HG03060 (cell line): Measurements from ENCODE around the gene CHMP2A.

Experiments used
- ATAC-seq: cut with Tn5 transposase; IDR thresholded peaks from one replicate; pipeline ENCODE4 v1.9.1; 2021; ENCODE audit warnings: low read depth, moderate number of reproducible peaks; ENCODE audit not compliant: unreplicated experiment

The CHMP2A gene

DNA sequence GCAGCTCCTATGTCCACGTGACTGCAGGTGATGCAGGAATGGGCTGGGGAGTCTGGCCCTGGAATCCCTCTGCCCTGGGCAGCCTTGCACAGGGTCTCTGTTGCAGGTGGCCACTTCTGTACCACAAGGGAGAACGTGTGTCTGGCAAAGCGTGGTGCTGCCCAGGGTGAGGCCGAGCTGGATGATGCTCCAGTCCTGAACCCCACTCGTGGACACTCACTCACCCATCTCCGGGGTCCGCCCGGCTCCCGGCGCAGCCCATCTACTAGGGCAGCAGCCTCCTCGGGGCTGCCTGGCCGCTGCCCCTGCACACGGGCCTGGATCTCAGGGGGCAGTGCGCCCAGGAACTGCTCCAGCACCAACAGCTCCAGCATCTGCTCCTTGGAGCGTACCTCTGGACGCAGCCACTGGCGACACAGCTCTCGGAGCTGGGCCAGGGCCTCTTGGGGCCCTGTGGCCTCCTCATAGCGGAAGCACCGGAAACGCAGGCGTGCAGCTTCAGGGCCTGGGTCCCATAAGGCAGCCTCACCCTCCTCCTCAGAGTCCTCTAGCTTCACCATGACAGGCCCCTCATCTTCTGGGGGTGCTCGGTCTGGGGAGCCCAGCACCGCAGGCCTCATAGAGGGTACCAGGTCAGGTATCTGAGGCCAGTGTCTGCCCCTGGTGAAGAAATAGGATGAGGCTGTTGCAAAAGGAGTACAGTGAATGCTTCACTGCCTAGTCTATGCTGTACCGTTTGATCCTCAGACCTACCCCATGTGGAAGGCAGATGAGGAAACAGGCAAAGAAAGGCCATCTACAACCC, 16.1 kb upstream of the CHMP2A start:
- ATAC-seq, result no peak

DNA sequence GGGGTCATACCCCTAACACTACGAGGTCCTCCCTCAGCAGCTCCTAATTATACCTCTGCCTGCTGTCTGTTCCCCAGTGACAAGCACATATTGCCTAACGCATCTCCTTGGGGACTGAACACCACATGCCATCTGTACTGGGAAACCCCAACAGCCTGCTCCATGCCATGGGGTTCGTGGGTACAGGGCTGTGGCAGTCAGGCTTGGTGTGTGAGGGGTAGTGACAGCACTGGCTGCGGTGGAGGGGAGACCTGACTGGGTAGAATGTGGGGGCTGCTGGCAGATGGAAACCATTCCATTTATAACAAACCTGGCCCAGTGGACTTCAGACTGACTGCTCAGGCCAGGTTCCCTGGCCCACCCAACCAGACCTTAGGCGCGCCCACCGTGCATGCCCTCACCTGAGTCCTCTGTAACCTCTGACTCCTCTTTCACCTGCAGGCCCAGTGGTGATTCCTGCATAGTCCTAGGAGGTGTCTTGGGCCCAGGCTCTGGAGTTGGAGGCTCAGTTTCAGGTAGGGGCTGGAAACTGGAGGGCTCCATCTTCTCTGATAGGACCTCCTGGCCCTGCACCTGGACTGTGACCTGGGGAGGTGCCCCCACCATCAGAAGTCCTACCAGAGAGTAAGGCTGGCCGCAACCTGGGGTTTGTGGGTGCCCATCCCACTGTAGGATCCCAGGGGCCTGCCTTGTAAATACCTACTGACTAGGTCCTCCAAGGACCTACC, 15.2 kb upstream of the CHMP2A start:
- no peak for ATAC-seq

DNA sequence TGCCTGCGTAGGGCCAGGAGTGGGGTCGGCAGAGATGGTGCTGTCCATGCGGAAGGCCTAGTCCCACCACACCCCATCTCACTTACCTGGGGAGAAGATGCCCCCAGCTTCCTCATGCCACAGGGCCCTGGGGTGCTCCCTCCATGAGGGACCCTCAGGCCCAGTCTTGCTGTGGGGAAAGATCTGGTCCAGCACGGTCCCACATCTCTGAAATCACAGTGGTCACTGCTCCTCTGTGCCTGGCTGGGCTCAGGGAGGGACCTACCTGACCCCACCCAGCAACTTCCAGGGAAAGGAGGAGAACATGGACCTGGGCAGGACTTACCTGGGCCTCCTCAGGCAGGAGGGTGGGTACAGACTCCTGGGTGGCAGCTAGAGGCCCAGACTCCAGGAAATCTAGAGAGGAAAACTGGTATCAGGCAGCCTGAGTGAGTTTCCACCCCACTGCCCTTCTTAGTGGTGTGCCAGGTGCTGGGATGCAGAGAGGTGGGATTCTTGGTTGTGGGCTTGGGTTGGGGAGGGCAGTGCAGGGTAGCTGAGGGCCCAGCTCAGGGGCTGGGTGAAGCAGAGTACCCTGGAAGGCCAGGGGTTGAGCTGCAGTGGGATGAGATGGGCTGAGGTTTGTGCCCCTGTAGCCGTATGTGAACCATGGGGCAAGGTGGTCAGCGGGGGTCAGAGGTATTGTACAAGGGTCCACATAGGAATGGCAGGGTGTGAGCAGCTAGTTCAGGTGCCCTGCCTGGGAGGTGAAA, 14.5 kb upstream of the CHMP2A start:
- no peak for ATAC-seq

DNA sequence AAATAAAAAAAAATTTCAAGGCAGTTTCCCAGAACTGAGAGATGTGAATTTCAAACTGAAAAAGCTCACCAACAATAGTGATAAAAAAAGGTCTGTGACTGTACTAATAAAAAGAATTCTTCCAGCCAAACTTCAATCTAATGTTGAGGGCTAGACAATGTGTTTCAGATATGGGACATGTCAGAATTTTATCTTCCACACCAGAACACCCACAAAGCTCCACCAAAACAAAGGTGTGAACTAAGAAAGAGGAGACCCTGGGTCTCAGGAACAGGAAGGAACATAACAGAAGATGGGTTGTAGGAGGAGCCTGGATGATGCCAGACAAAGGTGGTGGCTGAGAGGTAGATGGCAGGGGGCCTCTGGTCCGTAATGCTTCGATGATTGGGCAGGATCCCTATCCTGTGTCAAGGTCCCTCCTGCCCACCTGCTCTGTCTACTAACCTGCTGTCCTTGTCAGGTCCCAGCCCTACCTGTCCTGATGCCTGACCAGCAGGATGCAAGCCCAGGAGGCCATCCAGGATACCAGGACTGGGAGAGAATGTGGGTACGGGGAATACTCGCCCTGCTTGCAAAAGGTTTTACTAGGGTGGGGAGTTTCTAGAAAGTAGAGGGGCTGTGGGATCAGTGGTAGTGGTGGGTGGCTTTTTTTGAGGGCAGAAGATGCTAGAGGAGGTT, 13.7 kb upstream of the CHMP2A start:
- ATAC-seq, result no peak

DNA sequence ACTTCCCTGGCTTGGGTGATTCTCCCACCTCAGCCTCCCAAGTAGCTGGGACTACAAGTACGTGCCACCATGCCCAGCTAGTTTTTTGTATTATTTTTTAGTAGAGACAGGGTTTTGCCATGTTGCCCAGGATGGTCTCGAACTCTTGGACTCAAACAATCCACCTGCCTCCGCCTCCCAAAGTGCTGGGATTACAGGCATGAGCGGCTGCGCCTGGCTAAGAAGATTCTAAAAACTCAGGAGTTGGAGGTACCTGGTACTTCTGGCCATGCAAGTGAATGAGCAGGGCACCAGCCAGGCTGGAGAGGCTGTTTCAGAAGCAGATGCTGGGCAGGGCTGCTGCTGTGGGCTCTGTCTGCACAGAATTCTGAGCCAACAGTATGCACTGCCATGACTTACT, 12.1 kb upstream of the CHMP2A start:
- no peak for ATAC-seq

DNA sequence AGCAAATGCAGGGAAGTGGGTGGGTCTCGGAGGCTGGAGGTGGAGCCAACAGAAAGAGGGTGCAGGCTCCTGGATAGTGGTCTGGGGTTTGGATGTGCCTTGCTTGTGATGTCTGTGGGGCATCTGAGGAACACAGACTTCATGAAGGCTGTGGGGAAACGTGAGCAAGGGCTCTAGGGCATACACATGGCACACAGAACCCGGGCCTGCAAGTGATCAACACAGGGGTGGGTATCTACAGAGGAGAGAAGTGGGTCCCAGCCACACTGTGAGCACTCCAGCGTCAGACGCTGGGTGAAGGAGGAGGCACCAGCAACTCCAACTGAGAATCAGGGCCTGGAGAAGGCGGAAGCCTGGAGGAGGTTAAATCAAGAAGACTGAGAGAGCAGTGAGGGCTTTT, 8.9 kb upstream of the CHMP2A start:
- ATAC-seq, result no peak

DNA sequence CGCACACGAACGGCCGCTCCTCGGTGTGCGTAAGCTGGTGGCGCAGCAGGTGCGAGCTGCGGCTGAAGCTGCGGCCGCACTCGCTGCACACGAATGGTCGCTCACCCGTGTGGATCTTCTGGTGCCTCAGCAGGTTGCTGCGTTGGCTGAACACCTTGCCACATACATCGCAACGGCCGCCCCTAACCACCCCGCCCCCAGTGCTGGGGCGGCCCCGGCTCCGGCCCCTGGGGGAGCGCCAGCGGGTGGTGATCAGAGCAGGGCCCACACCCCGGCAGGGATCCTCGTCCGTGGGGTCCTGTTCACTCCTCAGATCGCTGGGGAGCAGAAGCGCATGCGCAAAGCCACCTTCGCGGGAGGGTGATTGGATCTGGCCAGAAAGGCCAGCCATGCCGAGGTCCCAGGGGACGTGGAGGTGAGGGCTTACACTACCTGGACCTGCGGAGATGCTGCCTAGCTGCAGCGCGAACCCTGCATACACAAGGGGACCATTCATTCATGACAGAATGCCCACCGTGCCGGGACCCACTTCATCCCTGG, 8.2 kb upstream of the CHMP2A start:
- no peak for ATAC-seq

DNA sequence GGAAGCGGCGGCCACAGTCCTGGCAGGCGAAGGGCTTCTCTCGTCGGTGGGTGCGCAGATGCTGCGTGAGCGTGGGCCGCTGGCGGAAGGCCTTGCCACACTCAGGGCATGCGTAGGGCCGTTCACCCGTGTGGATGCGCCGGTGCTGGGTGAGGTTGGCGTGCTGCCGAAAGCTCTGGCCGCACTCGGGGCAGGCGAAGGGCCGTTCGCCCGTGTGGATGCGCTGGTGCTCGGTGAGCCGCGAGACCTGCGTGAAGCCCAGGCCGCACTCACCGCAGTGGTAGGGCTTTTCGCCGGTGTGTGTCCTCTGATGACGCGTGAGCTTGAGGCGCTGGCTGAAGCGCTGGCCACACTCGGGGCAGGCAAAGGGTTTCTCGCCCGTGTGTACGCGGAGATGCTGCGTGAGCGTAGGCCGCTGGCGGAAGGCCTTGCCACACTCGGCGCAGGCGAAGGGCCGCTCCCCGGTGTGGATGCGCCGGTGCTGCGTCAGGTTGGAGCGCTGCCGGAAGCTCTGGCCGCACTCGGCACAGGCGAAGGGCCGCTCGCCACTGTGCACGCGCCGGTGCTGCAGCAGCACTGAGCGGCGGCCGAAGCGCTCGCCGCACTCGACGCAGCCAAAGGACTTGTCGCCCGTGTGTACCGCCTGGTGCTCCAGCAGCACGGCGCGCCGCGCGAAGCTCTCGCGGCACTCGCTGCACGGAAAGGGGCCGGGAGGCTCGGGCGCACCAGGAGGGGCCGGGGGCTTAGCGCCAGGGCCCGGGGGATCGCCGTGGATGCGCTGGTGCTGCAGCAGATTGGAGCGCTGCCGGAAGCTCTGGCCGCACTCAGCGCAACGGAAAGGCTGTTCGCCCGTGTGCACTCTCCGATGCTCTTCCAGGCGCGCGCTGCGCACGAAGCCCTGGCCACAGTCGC, 7.5 kb upstream of the CHMP2A start:
- no peak for ATAC-seq

DNA sequence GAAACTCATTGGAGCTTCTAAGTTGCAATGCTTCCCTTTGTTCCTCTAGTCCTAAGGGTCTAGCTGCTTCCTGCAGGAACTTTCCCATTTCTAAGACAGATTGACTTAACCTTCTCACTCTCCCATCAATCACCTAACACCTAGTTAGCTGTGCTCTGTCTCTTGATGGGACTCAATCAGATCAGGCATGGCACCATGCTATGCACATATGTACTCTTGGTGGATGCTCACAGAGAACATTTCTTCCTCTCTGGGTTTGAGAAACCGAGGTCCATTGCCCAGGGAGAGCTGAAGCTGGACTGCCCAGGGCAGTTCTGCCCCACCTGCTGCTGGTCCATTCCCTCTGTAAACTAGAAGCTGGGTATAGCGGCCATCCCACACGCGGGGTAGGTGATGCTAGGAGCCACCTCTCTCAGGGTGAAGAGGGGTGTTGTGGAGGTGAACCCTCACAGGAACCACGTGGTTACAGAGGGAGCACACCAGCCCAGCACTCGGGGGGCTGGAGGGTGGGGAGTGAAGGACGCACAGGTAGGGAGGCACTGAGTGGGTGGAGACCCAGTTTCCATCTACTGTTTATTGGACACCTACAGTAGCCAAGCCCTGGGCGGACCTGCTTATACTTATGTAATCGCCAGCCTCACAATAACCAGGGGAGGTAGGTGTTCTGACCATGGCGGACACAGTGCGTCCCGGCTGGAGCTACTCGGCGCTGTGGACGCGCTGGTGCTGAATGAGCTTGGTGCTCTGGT, 6.6 kb upstream of the CHMP2A start:
- no peak for ATAC-seq

DNA sequence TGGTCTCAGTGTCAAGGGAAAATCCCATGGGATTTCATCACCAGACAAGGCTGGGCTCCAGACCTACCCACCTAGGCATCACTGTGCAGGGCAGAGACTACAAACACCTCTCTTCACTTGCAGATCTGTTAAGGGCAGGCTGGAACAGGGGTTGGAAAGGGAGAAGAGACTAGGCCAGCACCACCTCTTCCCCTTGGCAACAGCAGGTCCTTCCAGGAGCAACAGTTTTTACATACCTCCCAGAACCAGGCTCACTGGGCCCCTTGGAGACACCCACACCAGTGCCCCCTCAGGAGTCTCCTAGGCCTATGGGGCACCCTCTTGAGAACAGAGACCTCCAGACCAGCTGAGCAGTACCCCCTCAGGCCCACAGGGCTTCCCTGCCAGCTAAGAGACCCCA, 6.0 kb upstream of the CHMP2A start:
- ATAC-seq, result no peak

DNA sequence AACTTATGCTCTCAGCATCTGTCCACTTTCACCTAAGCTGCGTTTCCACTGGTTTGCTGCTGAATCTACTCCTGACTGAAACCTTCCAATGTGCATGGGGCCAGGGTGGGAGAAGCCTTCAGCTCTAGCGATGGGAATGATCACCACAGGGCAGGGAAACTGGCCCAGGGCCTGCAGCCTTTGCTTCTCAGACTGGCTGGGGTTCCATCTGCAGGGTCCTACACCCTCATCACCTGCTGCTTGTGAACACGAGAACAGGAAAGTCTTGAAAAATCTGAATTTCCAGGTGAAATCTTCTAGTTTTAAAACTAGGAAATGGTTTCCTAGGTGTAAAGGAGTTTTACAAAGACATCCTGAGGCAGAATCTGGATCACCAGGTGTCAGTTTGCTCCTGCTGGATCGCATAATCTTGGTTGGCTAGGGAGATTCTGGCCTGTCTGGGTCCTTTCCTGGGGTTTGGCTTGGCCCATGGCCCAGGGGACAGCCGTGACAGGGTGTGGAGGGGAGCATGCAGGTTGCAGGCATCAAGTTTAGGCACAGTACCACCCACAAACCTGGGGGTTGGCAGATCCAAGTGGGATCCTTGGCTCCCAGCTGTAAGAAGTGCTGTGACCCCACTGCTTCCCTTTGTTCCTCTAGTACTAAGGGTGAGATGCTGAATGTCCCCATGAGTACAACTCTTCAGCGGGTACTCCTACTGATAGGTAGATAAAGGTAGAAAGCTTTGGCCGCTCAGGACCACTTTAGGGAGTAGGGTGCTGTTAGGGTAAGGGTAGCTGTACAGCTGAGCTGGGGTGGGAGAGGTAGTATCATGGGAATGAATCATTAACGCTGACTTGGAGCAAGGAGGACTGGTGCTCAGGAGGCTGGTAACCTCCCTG, 5.3 kb upstream of the CHMP2A start:
- ATAC-seq, result no peak

DNA sequence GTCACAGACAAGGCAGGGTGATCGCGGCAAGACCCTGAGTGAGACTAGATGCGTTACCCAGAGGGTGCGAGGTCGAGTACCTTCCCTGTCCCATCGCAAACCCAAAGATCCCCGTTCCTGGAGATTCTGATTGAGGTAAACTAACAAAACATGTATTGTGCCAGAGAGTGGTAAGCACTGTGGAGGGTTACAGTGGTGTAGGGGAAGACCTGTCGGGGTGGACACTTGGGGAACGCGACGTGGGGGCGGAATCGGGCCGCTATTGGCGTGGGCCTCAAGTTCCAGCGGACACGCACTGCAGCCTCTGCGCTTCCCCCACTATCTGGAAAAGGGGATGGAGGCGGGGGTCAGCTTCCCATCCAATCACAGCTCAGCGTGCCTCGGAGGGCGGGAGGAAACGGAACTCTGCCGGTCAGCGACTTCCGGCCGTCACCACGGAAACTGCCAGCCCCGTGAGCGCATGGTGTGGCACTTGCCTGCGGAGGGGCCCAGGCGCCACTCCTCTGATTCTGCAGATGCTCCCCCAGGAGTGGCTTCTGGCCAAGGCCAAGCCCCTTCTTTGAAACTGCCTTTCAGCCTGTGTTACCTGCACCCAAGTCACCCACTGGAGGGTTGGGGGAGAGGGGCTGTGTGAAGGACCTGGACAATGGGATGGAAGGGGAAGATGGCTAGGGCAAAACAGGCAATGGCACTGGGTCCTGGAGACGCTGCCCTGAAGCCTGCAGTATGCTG, 4.5 kb upstream of the CHMP2A start:
- no peak for ATAC-seq

DNA sequence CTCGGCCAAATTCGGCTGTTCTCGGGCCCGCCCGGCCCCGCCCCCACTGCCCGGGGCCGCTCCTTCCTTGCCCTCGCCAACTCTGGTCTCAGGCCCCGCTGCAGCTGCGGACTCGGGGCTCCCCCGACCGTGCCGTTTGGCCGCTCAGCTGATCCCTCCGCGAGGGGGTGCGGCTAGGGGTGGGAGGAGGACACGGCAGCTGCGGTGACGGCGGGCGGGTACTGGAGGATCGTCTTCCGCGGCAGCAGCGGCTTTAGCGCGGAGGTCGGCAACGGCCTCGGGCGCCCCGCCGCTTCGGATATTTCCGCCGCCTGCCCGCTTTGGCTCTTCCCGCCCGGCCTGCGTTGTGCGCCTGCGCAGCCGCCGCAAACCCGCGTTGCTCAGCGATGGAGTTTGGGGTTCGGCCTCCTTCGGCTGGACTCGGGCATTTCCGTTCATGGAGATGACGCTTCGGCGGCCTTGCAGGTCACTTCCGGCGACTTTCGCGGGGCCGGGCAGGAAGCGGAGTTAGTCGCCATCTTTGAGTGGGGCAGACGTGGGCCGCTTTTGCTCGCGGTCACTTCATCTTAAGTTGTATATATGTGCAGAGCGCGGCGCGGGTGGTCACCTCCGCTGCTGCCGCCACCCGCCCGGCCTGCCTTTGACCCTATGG, 3.8 kb upstream of the CHMP2A start:
- peak; percentile 35 for ATAC-seq

DNA sequence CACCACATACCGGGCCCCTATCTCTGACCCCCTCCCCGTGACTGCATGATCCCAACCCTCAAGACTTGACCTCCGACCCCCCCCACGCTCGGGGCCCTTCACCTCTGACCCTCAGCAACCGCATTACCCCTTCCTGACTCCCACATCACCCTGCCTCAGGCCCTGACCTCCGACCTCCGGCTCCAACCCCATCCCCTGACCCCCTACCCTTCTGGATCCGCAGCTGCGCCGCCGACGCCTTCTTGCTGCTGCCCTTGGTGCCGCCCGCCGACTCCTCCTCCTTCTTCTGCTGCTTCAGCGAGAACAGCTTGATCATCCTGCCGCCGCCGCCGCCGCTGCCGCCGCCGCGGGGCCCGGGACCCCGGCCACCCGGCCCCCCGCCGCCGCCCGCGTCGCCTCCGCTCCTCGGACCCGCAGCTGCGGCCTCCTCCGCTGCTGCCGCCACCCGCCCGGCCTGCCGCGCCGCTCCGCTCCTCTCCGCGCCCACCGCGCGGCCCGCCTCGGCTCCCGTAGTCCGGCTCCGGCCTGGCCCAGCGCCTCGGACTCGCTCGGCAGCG, 3.2 kb upstream of the CHMP2A start, which contains the start of gene UBE2M:
TSS of gene UBE2M (minus strand) at position 546 of the 557 bp plus-strand sequence. CDS start at position 316, 230 bp downstream.
- ATAC-seq, result no peak

DNA sequence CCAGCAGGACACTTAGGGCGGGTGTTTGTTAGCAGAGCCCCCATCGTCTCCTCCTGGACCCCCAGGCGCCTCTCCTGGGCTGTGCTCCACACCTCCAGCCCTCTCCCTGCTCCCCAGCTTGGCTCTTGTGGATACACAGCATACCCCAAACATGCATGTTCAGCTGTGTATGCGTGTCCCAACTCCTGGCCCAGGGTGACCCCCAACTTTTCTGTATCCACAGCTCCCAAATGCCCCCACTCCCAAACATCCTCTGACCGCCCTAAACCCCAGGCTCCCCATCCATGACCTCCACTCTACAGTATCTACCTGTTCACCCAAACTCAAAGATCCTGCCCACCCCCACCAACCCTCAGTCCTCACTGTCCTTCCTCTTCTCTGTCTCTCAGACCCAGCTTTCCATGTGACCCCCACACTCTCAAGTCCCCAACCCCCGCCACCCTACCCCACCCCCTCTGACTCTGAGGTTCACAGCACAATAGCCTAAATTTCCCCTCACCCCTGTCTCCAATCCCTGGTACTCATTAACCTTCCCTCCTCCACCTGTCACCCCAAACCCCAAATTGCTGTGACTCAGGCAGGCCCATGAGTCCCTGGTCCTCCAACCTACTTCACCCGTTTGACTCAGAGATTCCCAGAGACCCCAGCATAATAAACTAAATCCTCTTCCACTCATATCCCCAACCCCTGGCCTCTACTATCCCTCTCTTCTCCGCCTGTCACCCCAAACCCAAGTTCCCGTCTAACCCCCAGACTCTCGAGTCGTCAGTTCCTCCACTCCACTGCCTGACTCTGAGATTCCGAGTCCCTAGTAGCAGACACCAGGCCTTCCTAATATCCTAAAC, 2.5 kb upstream of the CHMP2A start:
- ATAC-seq, result no peak
